HUES64 (cell line): Measurements from ENCODE around the gene SGK1.

ENCODE experiments used
- H3K27ac ChIP-seq: 2 replicates; pipeline ENCODE4 v1.7.0; 2013; ENCODE audit warnings: low read depth, low read length, inconsistent platforms
- H3K27me3 ChIP-seq: 2 replicates; pipeline ENCODE4 v1.6.1; 2013; ENCODE audit warnings: mild to moderate bottlenecking, low read length; ENCODE audit not compliant: insufficient read depth
- H3K36me3 ChIP-seq: 2 replicates; pipeline ENCODE4 v1.6.1; 2013; ENCODE audit warnings: mild to moderate bottlenecking, low read length; ENCODE audit not compliant: insufficient read depth
- H3K4me1 ChIP-seq: 2 replicates; pipeline ENCODE4 v1.6.1; 2013; ENCODE audit warnings: mild to moderate bottlenecking, low read length, moderate library complexity; ENCODE audit not compliant: insufficient read depth
- H3K4me3 ChIP-seq: 2 replicates; pipeline ENCODE4 v1.5.1; 2013; ENCODE audit warnings: mild to moderate bottlenecking, low read length, moderate library complexity
- H3K9ac ChIP-seq: 2 replicates; pipeline ENCODE4 v1.6.1; 2013; ENCODE audit warnings: mild to moderate bottlenecking, low read depth, low read length
- H3K9me3 ChIP-seq: 2 replicates; pipeline ENCODE4 v1.6.1; 2013; ENCODE audit warnings: low read depth, low read length; ENCODE audit not compliant: insufficient read depth
- WGBS: fragments of 150-250, 120-280 bp; methylation state at CpG from one replicate; pipeline ENCODE4 v1.1.7; 2013; ENCODE audit warnings: missing lambda C conversion rate; 5-methylcytosine and 5-hydroxymethylcytosine counted together

The SGK1 gene

DNA sequence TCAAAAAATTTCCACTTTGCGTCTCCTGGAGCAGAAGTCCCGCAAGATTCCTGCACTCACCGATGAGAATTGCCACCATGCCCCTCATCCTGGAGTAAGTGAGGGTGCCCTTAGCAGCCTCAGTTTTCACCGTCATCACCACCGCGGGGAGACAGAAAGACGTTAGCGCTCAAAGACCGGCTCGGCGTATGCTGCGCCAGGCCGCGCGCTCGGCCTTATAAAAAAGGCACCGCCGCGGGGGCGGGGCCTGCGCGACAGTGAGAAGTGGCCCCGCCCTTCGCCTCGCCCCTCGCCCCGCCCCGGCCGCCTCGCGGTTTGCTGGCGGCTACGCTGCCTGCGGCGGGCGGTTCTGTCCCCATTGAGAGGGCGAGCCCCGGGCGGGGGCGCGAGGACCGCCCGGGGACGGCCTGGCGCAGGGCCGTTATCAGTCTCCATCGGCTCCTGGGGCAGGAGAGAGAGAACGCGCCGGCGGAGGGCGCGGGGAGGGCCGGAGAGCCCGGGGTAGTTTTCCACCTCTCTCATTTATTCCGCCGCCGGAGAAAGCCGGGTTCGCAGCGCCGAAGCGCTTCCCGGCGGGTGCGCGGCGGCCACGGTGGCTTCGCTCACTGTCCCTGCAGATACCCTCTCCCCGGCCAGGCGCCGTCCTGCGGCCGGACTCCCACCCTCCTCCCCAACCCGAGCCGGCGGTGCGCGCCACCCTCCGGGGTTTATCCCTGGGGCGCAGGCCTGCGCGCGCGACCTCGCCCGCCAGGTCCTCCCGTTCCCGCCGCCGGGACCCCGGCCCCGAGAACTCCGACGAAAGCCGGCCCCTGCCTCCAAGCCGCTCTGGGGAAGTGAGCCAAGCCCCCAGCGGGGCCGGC, 143.0 kb downstream of the SGK1 start:
- under 1% methylated on average over 100 of the region's 100 CpGs for WGBS
- peak overlapping the region; percentile 77 for H3K27ac ChIP-seq
- peak overlapping the region; percentile 75 for H3K9ac ChIP-seq
- peaks cover 39% of the 10 kb centered on the region for H3K36me3 ChIP-seq
- H3K9me3 ChIP-seq: no peaks in the 10 kb centered on the region
- peak overlapping the region; percentile 78 for H3K4me3 ChIP-seq
- peaks cover 24% of the 10 kb centered on the region for H3K27me3 ChIP-seq
- peaks cover 19% of the 10 kb centered on the region for H3K4me1 ChIP-seq

DNA sequence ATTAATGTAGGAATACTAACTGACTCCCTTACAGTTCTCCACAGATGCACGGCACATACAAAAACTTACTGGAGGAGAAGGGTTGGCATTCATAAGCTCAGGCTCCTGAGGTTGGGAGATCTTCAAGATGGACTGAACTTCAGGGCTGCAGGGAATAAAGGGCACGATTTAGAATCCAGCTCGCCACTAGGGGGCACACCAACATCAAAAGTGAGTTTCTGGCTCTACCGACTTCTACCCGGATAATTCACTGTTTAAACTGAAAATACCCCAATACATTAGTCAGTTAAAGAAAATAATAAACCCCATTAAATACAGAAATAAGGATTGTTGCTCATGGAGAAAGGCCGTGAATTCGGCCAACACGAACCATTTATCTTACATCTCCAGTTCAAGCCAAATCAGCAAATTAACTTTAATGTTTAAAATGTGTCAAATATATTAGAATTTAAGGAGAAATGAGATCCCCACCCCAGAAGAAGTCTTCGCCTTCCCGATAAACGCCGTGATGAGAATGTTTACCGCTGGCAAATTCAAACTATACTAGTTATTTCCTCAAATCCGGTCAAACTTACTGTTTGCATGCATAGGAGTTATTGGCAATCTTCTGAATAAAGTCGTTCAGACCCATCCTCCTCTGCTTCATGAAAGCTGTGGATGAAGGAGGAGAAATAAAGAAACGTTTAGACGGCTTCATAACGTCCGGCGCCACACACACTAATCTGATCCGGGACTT, 143.8 kb downstream of the SGK1 start:
- 1% methylated on average over 18 of the region's 21 CpGs for WGBS
- Histone ChIP-seq H3K4me1 (peaks cover 19% of the 10 kb centered on the region), H3K9me3 (no peaks in the 10 kb centered on the region), H3K4me3 (peak overlapping the region; percentile 78), H3K27ac (0 out of 2 replicates have a peak overlapping the region, but pooled peaks have one; percentile 31), H3K27me3 (peaks cover 24% of the 10 kb centered on the region), H3K36me3 (peaks cover 47% of the 10 kb centered on the region), H3K9ac (peak overlapping the region; percentile 52)

GRCh38 chr6:134173366-134173725, 144.6 kb downstream of the SGK1 start:
- Histone ChIP-seq H3K36me3 (peaks cover 50% of the 10 kb centered on the region), H3K27ac (no peak overlapping the region), H3K9me3 (no peaks in the 10 kb centered on the region), H3K4me1 (peaks cover 17% of the 10 kb centered on the region), H3K4me3 (peak overlapping the region; percentile 78), H3K27me3 (peaks cover 24% of the 10 kb centered on the region), H3K9ac (no peak overlapping the region)
- 86% methylated on average over 4 of the region's 4 CpGs for WGBS

DNA sequence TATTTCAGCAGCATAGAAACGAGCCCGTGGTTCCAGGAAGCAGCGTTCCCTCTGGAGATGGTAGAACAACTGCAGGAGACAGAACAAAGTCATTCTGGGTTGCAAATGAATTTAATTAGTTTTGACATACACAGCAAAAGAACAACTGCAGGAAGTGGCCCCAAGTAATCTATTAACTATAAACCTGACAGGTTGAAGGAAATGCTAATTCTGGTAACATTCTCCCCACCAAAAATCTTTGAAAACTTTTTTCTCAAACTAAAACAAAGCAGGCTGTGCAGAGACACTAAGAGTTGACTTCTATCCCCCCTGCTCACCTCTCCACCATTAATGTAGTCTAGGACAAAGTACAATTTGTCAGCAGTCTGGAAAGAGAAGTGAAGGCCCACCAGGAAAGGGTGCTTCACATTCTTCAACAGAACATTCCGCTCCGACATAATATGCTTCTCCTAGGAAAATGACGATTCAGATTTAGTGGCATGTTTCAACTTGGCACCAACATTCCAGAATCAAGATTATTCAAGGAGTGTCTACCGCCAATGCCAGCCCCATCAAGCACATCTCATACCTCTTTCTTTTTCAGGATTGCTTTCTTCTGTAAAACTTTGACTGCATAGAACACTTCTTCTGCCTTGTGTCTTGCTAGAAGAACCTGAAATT, 145.1 kb downstream of the SGK1 start:
- Histone ChIP-seq H3K27ac (no peak overlapping the region), H3K4me1 (peaks cover 13% of the 10 kb centered on the region), H3K27me3 (peaks cover 20% of the 10 kb centered on the region), H3K4me3 (peak overlapping the region; percentile 78; the same call in 1 of the 2 replicates), H3K36me3 (peaks cover 52% of the 10 kb centered on the region), H3K9me3 (no peaks in the 10 kb centered on the region), H3K9ac (no peak overlapping the region)
- WGBS: 95% methylated on average over 7 of the region's 7 CpGs

DNA sequence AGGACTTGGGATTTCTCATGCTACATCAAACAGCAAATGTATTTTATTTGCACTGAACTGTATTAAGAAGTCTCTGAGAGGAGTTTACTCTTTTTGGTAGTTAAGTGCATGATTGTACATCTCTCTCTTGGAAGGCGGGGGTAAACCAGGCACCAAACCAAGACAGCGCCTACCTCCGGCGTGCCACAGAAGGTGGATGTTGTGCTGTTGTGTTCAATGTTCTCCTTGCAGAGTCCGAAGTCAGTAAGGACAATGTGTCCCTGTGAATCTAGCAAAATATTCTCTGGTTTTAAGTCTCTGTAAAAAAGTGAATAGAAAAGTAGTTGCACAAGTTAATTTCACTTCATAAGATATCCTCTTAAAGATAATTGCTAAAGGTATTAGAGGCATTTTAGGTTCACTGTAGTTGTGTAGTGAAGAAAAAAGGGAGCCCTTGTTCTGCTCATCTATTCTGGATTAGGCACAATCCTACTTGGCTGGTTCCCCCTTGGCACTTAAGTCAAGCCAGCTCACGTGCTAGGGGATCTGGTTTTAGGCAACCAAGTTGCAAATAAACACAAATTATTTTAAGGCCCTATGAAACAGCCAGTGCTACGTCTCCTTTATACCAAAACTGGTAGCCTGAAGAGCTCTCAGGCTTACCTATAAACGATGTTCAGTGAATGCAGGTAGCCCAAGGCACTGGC, 145.7 kb downstream of the SGK1 start:
- Histone ChIP-seq H3K4me1 (peaks cover 10% of the 10 kb centered on the region; the same call in 1 of the 2 replicates), H3K36me3 (peaks cover 55% of the 10 kb centered on the region), H3K9me3 (no peaks in the 10 kb centered on the region)

GRCh38 chr6:134171517-134171916, 146.4 kb downstream of the SGK1 start:
- H3K9ac ChIP-seq: no peak overlapping the region
- H3K9me3 ChIP-seq: no peaks in the 10 kb centered on the region
- no peak overlapping the region for H3K27ac ChIP-seq
- 95% methylated on average over 5 of the region's 5 CpGs for WGBS
- no peak overlapping the region for H3K4me3 ChIP-seq
- peaks cover 55% of the 10 kb centered on the region for H3K36me3 ChIP-seq
- H3K4me1 ChIP-seq: peaks cover 10% of the 10 kb centered on the region; the same call in 1 of the 2 replicates
- H3K27me3 ChIP-seq: peaks cover 9% of the 10 kb centered on the region

More for the DNA sequence above, 145.7 kb downstream of the SGK1 start:
- 93% methylated on average over 8 of the region's 8 CpGs for WGBS
- no peak overlapping the region for H3K4me3 ChIP-seq
- peaks cover 14% of the 10 kb centered on the region for H3K27me3 ChIP-seq
- H3K27ac ChIP-seq: no peak overlapping the region
- no peak overlapping the region for H3K9ac ChIP-seq

DNA sequence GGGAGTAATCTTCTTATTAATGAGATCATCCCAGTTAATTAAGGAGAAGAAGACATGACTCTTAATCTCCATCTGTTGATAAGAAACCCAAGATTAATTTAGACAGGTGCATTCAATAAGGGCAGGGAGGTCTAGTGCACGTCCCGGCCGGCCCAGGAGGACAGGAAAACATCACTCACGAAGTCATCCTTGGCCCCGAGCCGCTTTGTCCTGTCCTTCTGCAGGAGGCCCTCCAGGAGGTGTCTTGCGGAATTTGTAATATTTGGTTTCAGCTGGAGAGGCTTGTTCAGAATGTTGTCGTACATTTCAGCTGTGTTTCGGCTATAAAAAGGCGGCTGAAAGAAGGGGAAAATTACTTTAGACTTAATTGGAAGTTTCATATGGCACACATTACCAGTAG, 147.1 kb downstream of the SGK1 start:
- Histone ChIP-seq H3K27ac (no peak overlapping the region), H3K4me1 (peaks cover 7% of the 10 kb centered on the region; the same call in 1 of the 2 replicates), H3K9ac (no peak overlapping the region), H3K9me3 (no peaks in the 10 kb centered on the region), H3K36me3 (peaks cover 55% of the 10 kb centered on the region), H3K4me3 (no peak overlapping the region), H3K27me3 (peaks cover 2% of the 10 kb centered on the region; the same call in 1 of the 2 replicates)
- WGBS: 92% methylated on average over 10 of the region's 10 CpGs

GRCh38 chr6:134169871-134170486, 147.9 kb downstream of the SGK1 start:
- H3K9me3 ChIP-seq: no peaks in the 10 kb centered on the region
- no peak overlapping the region for H3K9ac ChIP-seq
- WGBS: 95% methylated on average over 23 of the region's 23 CpGs
- no peaks in the 10 kb centered on the region for H3K27me3 ChIP-seq
- H3K36me3 ChIP-seq: peaks cover 55% of the 10 kb centered on the region
- H3K27ac ChIP-seq: no peak overlapping the region
- no peak overlapping the region for H3K4me3 ChIP-seq
- H3K4me1 ChIP-seq: peaks cover 5% of the 10 kb centered on the region; the same call in 1 of the 2 replicates

GRCh38 chr6:134168590-134169208, 149.2 kb downstream of the SGK1 start:
- no peak overlapping the region for H3K4me3 ChIP-seq
- no peak overlapping the region for H3K9ac ChIP-seq
- no peak overlapping the region for H3K27ac ChIP-seq
- 95% methylated on average over 8 of the region's 8 CpGs for WGBS
- no peaks in the 10 kb centered on the region for H3K9me3 ChIP-seq
- no peaks in the 10 kb centered on the region for H3K27me3 ChIP-seq
- peaks cover 54% of the 10 kb centered on the region for H3K36me3 ChIP-seq
- peaks cover 4% of the 10 kb centered on the region; the same call in 1 of the 2 replicates for H3K4me1 ChIP-seq
